Stimulated activated CD4-positive, alpha-beta T cell treated with anti-CD3 and anti-CD28 coated beads, Interleukin-4, amount 100 ng/mL, for 1 hour (primary cell): ENCODE results near the gene INTS15.

Source experiments
- DNase-seq: peaks from one replicate; pipeline ENCODE4 v3.0.0-alpha.2; 2020

The INTS15 gene

DNA sequence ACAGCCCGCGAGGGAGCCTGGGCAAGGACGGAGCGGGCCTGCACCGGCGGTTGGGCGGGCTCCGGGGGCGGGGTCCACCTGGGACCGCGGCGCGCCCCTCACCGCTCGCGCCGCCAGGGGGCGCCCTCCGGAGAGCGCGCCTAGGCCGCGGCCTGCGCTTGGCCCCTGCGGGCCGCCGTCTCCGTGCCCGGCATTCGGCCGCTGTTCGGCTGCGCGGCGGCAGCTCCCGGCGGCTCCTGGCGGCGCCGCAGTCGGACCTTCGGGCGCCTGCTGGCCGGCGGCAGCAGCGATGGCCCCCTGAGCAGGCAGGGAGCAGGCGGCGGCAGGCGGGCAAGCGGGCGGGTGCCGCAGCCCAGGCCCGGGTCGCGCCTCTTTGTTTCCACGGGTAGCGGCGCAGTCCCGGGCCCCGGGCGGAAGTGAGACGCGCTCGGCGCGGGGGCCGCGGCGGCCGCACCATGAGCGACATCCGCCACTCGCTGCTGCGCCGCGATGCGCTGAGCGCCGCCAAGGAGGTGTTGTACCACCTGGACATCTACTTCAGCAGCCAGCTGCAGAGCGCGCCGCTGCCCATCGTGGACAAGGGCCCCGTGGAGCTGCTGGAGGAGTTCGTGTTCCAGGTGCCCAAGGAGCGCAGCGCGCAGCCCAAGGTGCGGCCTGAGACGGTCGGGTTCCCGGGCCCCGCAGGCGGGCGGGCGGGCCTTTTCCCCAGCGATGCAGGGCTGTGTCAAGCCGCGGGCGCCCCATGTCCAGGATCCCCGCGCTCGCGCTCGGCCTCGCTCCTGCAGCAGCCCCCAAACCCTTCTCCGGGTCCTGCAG lies at the start of gene INTS15:
Gene INTS15 (plus strand): TSS at position 193 of the 816 bp plus-strand sequence. CDS start 263 bp downstream, at position 456.
- DNase-seq: peak; percentile 83

DNA sequence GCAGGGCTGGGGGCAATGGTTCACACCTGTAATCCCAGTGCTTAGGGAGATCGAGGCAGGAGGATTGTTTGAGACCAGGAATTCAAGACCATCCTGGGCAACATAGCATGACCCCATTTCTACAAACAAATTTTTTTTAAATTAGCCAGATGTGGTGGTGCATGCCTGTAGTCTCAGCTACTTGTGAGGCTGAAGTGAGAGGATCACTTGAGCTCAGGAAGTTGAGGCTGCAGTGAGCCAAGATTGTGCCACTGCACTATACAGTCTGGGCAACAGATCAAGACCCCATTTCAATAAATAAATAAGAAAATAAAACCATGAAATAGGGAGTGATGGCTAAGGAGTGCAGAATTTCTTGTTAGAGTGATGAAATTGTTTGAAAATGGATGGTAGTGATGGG lies 47.5 kb upstream of the INTS15 start:
- DNase-seq: no peak

GRCh38 chr7:6545398-6546126 lies 44.3 kb upstream of the INTS15 start:
- DNase-seq: no peak

DNA sequence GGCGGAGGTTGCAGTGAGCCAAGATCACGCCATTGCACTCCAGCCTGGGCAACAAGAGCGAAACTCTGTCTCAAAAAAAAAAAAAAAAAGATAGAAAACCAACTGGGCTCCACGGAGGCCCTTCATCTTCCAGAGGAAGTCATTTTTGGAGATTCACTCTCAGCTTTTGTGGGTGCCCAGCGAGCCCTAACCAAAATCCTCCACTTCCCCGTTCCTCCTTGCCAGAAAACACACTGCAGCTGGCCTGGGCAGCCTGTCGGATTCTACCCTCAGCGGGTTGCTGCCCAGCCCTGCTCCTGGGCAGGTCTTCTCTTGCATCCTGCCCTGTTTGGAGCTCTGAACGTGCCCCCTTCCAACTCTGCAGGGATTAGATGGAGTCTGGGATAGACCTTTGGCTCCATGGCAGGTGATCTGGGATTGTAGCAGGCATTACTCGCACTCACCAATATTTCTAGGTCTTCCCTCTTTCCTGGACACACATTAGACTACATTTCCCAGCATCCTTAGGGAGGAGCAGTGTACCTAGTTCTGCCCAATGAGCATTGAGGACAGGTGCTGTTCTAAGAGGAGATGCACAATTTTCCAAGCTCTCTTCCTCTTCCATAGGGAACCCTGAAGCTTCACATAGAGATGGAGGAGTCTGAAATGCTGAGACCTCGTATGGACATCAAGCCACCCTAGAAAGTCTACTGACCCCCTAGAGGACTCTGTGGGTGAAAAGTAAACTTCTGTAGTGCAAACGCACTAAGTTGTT lies 43.1 kb upstream of the INTS15 start:
- no peak for DNase-seq

DNA sequence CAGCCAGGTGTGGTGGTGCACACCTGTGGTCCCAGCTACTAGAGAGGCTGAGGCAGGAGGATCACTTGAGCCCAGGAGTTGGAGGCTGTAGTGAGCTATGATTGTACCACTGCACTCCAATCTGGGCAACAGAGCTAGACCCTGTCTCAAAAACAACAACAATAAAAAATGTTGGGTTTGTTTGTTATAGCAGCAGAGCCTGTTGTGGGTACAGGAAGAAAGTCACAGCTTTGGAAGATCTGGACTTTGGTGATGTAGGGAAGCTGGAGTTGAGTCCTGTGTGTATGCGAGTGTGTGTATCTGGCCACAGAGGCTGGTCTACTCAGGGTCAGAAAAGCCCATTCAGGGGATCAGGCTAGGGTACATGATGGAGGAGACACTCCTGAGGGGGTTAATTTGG lies 42.4 kb upstream of the INTS15 start:
- DNase-seq: no peak

DNA sequence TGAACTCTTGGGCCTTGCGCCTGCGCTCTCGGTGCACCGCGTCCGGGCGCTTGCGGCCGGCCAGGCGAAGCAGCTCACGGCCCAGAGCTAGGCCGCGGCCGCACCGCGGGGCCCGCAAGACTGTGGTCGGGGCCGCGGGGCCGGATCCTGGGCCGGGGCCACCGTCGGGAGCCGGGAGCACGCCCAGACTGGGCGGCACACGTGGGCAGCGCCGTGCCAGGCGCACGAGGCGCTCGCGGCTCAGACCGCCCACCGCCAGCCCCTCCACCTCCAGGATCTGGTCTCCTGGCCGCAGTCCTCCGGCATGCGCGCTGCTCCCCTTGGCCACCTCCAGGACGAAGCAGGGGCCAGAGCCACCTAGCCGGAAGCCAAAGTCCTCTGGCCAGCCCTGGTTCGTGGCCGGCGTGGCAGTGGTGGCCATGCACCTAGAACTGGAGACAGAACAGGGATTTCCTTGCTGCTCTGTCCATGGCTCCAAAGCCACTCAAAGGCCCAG lies 38.8 kb upstream of the INTS15 start, which contains the start of gene GRID2IP:
Gene GRID2IP (minus strand): TSS at position 446 of the 496 bp plus-strand sequence. CDS start 25 bp downstream, at position 421.
- no peak for DNase-seq

GRCh38 chr7:6553448-6554044 lies 36.3 kb upstream of the INTS15 start:
- DNase-seq: no peak

GRCh38 chr7:6554848-6555247 lies 35.0 kb upstream of the INTS15 start:
- no peak for DNase-seq

GRCh38 chr7:6556196-6556595 lies 33.6 kb upstream of the INTS15 start:
- no peak for DNase-seq

DNA sequence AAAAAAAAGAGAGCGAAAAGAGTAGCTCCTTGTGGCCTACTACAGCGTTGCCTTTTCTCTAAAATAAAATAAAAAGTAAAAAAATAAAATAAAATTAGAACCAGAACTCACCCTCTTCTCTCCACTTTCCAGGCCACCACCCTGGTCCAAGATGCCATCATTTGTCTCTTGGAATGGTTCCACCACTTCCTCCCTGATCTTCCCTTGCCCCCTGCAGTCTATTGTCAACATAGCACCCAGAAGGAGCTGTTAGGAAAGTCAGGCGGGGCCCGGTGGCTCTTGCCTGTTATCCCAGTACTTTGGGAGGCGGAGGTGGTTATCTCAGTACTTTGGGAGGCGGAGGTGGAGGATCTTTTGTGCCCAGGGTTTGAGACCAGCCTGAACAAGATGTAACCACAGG lies 31.0 kb upstream of the INTS15 start:
- no peak for DNase-seq

DNA sequence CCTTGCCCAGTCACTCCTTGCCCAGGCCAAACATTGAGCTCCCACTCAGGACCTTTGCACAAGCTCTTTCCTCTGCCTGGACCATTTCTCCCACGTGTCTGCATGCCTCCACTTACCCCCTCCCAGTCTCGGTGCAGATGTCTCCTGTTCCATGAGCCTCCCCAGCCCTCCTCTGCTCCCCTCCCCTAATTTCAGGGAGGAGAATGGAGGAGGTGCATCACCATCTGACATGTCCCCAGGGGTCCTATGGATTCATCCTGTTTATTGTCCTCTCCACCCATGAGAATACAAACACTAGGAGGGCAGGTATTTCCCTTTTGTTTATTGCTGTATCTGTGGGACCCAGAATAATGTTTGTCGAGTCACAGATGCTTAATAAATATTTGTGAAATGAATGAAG lies 29.9 kb upstream of the INTS15 start:
- no peak for DNase-seq

GRCh38 chr7:6562106-6562505 lies 27.7 kb upstream of the INTS15 start:
- no peak for DNase-seq

DNA sequence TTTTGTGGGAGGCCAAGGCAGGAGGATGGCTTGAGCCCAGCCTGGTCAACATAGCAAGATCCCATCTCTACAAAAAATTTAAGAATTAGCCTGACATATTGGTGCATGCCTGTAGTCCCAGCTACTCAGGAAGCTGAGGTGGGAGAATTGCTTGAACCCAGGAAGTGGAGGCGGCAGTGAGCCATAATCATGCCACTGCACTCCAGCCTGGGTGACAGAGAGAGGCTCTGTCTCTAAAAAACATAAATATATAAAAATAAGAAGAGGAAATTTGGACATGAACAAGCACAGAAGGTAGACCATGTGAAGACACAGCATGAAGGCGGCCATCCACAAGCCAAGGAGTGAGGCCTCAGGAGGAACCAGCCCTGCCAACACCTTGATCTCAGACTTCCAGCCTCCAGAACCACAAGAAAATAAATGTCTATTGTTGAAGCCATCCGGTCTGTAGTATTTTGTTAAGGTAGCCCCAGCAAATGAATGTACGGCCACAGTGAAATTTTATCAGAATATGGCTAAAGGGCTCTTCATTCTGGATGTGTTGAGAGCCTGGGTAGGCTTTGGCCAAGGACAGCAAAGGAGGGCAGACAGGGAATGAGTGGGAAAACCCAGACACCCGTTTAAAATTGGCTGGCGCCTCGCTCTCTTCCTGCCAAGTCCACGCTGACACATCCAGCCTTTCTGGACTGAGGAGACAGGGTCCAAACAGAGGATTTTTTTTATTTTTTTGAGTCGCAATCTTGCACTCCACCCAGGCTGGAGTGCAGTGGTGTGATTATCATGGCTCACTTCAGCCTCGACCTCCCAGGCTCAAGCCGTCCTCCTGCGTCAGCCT lies 25.7 kb upstream of the INTS15 start:
- DNase-seq: no peak

DNA sequence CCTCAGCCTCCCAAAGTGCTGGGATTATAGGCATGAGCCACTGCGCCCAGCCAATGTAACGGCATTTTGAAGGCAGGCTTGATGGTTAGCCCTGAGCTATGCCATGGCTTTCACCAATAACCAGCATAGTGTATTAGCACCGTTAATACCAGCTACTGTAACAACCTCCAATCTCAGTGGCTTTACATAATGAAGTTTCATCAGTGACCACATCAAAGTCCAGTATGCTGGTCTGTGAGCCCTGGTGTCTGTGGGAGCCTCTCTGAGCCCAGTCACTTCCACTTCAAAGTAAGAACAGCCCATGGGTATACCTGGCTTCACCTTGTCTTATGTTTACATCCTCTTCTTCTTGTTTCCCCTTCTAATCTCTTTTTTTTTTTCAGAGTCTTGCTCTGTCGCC lies 24.2 kb upstream of the INTS15 start:
- DNase-seq: no peak

- no peak for DNase-seq
These were observed 21.9 kb upstream of the INTS15 start for GRCh38 chr7:6567886-6568285.

DNA sequence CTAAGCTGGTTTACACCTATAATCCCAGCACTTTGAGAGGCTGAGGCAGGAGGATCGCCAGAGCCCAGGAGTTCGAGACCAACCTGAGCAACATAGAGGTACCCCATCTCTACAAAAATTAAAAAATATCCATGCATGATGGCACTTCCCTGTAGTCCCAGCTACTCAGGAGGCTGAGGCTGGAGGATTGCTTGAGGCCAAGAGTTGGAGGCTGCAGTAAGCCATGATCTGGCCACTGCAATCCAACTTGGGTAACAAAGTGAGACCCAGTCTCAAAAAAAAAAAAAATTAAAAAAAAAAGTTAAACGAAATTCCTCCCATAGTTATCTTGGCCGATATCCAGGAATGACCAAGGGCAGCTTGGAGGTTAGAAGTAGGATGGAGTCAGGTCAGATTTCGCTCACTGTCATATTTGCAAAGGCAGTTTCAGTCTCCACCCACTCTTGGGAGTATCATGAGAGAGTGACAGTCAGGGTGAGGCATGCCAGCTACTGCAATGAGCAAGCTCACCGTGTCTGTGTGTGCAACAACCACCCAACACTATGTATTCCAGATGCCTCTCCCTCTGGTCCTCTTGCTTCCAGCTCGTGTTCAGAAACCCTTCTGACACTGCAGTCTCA lies 18.6 kb upstream of the INTS15 start:
- DNase-seq: no peak

GRCh38 chr7:6575281-6576023 lies 14.4 kb upstream of the INTS15 start:
- no peak for DNase-seq

- DNase-seq: no peak
These were observed 13.6 kb upstream of the INTS15 start for GRCh38 chr7:6576024-6576866.

DNA sequence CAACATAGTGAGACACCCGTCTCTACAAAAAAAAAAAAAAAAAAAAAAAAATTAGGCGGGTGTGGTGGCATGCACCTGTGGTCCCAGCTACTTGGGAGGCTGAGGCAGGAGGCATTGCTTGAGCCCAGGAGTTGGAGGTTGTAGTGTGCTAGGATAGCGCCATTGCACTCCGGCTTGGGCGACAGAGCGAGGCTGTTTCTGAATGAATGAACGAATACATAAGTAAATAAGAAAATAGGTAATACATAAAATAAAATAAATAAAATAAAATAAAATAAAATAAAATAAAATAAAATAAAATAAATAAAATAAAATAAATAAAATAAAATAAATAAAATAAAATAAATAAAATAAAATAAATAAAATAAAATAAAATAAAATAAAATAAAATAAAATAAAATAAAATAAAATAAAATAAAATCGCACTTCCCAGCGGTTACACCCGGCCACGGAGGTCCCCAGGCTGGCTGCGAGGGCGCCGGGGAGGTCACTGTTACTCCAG lies 12.9 kb upstream of the INTS15 start:
- DNase-seq: peak; percentile 22
